GM12872 (cell line): ENCODE data around the gene PTPRG.

ENCODE experiments used
- TF ChIP-seq, protein P1 (sequence below): IDR thresholded peaks from 3 replicates; pipeline ENCODE4 v1.5.1; 2011; ENCODE audit warnings: low read depth, mild to moderate bottlenecking, low read length, moderate library complexity; ENCODE audit not compliant: insufficient read depth

PTPRG gene

DNA sequence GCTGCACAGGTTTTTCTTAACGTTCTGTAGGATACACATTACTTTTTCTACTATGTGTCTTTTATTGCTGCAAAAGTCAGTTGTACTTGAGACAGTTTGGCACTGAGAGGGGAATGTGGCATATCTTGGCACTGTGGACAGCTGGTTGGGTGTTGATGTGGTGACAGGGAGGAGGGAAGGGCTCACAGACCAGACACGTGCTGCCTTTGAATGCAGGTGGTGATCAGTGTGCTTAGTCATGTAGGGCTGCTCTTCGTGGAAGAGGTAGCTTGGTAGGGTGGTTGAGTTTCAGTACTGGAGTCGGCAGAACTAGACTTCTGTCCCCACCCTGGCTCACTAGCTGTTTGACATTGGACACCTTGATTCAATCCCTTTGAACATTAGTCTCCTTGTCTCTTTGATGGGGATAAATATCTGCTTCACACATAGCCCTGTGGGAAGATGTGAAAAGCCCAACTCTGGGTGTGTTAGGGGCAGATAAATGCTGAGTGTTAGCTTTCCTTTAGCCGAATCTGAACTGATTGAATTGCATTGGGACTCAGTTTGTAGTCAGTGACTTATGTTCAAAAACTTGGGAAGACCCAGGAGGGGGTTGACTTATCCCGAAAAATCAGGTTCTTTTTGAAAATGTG is 108.4 kb downstream of the PTPRG start:
- TF ChIP-seq, protein P1, sequence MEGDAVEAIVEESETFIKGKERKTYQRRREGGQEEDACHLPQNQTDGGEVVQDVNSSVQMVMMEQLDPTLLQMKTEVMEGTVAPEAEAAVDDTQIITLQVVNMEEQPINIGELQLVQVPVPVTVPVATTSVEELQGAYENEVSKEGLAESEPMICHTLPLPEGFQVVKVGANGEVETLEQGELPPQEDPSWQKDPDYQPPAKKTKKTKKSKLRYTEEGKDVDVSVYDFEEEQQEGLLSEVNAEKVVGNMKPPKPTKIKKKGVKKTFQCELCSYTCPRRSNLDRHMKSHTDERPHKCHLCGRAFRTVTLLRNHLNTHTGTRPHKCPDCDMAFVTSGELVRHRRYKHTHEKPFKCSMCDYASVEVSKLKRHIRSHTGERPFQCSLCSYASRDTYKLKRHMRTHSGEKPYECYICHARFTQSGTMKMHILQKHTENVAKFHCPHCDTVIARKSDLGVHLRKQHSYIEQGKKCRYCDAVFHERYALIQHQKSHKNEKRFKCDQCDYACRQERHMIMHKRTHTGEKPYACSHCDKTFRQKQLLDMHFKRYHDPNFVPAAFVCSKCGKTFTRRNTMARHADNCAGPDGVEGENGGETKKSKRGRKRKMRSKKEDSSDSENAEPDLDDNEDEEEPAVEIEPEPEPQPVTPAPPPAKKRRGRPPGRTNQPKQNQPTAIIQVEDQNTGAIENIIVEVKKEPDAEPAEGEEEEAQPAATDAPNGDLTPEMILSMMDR = no peak

- TF ChIP-seq, protein P1 = no peak
Measured at GRCh38 chr3:61673651-61674050, 112.3 kb downstream of the PTPRG start.

GRCh38 chr3:61674596-61674995 is 113.2 kb downstream of the PTPRG start:
- TF ChIP-seq, protein P1 = no peak

GRCh38 chr3:61679026-61679425 is 117.7 kb downstream of the PTPRG start:
- TF ChIP-seq, protein P1 = no peak

DNA sequence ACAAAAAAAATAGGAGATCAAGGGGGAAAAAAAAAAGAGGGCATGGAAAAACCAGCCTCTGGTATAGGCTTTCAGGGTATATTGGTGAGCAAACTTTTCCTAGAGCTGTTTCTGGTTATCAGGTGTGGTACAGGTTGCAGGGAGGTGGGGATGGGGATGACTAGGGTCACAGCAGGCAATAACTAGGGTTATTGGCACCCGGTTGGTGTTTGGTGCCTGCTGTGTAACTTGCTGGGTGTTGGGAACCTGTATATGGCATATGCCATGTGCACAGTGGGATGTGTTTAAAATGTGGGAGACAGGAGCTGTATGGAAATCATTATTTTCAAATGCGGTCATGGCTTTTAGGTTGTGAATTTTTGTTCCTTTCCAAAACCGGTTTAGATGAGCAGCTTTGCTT is 119.2 kb downstream of the PTPRG start:
- TF ChIP-seq, protein P1 = no peak

GRCh38 chr3:61681636-61682035 is 120.3 kb downstream of the PTPRG start:
- TF ChIP-seq, protein P1 = no peak

DNA sequence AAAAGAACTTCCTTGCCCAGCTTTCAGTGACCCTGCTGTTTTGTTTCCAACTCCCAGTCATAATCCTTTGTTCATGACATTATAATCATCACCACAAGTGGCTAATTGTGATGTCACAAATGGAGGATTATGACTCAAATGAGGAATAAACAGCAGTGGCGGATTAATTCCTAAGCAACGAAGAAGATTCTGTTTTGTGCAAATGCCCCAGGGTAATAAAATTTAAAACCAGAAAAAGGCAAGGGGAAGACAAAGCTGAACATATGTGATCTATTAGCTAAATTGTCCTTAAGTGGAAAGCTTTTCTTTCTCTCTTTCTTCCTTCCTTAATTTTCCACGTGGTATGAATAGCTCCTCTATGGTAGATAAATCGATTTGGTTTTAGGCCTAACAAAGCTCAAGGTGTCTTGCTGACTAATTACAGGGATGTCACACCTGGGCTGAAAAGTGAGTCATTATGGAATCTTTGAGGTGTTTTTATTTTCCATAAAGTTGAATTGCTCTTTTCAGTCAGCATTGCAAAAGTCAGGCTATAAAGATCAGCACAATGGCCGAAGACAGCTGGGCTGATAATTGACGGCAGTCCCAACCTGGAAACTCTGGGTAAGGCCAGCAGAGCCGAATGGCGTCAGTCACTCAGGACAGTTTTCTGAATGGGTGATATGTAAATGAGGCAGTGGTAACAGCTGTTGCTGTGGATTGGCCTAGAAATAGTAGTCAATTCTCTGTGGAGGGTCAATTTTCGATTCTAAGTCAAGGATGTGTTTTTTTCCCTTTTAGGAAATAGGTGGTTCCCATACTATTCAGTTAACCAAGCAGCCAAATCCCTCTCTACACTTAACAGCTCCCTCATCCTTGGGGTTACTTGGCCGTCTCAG is 121.5 kb downstream of the PTPRG start:
- TF ChIP-seq, protein P1 = no peak
